Nephron progenitor cell (in vitro differentiated cells): Measurements from ENCODE around the gene CENPC.
"Not testable (repeated sequence)": the region's sequence is repeated elsewhere in the genome, so short reads cannot be mapped to it uniquely, and the experiment has no call there.

Source experiments
- DNase-seq: peaks from one replicate; pipeline ENCODE4 v3.0.0; 2021
- H3K27ac Mint-ChIP-seq: 2 replicates; pipeline ENCODE4 v1.8.0; 2021; ENCODE audit warnings: mild to moderate bottlenecking, moderate library complexity, mixed read lengths
- H3K27me3 Mint-ChIP-seq: 2 replicates; pipeline ENCODE4 v1.8.0; 2021; ENCODE audit warnings: mild to moderate bottlenecking, low read depth, mixed read lengths; ENCODE audit not compliant: poor library complexity
- H3K36me3 Mint-ChIP-seq: 2 replicates; pipeline ENCODE4 v1.8.0; 2021; ENCODE audit warnings: low read depth, mixed read lengths
- H3K4me1 Mint-ChIP-seq: 2 replicates; pipeline ENCODE4 v1.8.0; 2021; ENCODE audit warnings: mixed read lengths
- H3K4me3 Mint-ChIP-seq: 2 replicates; pipeline ENCODE4 v1.8.0; 2021; ENCODE audit warnings: mild to moderate bottlenecking, moderate library complexity, mixed read lengths
- H3K9me3 Mint-ChIP-seq: 2 replicates; pipeline ENCODE4 v1.8.0; 2021; ENCODE audit warnings: mild to moderate bottlenecking, moderate library complexity, mixed read lengths
- CTCF ChIP-seq: fragments of 200-600 bp; sonication (generic); IDR thresholded peaks from 2 replicates; pipeline ENCODE4 v1.5.0; 2021; ENCODE audit warnings: antibody characterized with exemption

CENPC gene

GRCh38 chr4:67448621-67449020 is 96.7 kb downstream of the CENPC start:
- H3K4me1 Mint-ChIP-seq, result no peaks in the 10 kb centered on the region
- H3K27ac Mint-ChIP-seq, result no peak overlapping the region
- no peaks in the 10 kb centered on the region for H3K27me3 Mint-ChIP-seq
- H3K9me3 Mint-ChIP-seq, result peaks cover 10% of the 10 kb centered on the region
- peaks cover 33% of the 10 kb centered on the region for H3K36me3 Mint-ChIP-seq
- DNase-seq, result no peak
- H3K4me3 Mint-ChIP-seq, result no peak overlapping the region
- no peak for TF ChIP-seq CTCF

GRCh38 chr4:67447873-67448272 is 97.4 kb downstream of the CENPC start:
- Mint-ChIP-seq H3K27ac (no peak overlapping the region), H3K36me3 (peaks cover 33% of the 10 kb centered on the region), H3K4me1 (no peaks in the 10 kb centered on the region), H3K9me3 (peaks cover 10% of the 10 kb centered on the region), H3K27me3 (no peaks in the 10 kb centered on the region), H3K4me3 (no peak overlapping the region)
- no peak for DNase-seq
- TF ChIP-seq CTCF, result no peak

GRCh38 chr4:67446811-67447210 is 98.5 kb downstream of the CENPC start:
- Mint-ChIP-seq H3K4me3 (no peak overlapping the region), H3K9me3 (peaks cover 10% of the 10 kb centered on the region), H3K36me3 (peaks cover 44% of the 10 kb centered on the region), H3K27me3 (no peaks in the 10 kb centered on the region), H3K4me1 (no peaks in the 10 kb centered on the region), H3K27ac (no peak overlapping the region)
- DNase-seq, result no peak
- TF ChIP-seq CTCF, result no peak

- not testable (repeated sequence) for DNase-seq, H3K27me3 Mint-ChIP-seq, H3K27ac Mint-ChIP-seq, H3K4me3 Mint-ChIP-seq, H3K4me1 Mint-ChIP-seq
- Mint-ChIP-seq H3K9me3 (peaks cover 14% of the 10 kb centered on the region), H3K36me3 (peaks cover 53% of the 10 kb centered on the region)
These were observed 99.4 kb downstream of the CENPC start for GRCh38 chr4:67445881-67446280.

- Mint-ChIP-seq H3K9me3 (peaks cover 6% of the 10 kb centered on the region), H3K4me1 (no peaks in the 10 kb centered on the region), H3K27me3 (no peaks in the 10 kb centered on the region), H3K4me3 (no peak overlapping the region), H3K27ac (no peak overlapping the region), H3K36me3 (peaks cover 51% of the 10 kb centered on the region)
- DNase-seq, result no peak
- TF ChIP-seq CTCF, result no peak
These were observed 106.3 kb downstream of the CENPC start for GRCh38 chr4:67438975-67439374.

GRCh38 chr4:67437974-67438713 is 107.2 kb downstream of the CENPC start:
- peaks cover 58% of the 10 kb centered on the region for H3K36me3 Mint-ChIP-seq
- DNase-seq, result no peak

More at GRCh38 chr4:67437974-67438713, 107.2 kb downstream of the CENPC start:
- H3K4me3 Mint-ChIP-seq, result no peak overlapping the region
- H3K27me3 Mint-ChIP-seq, result no peaks in the 10 kb centered on the region
- no peak overlapping the region for H3K27ac Mint-ChIP-seq
- peaks cover 6% of the 10 kb centered on the region for H3K9me3 Mint-ChIP-seq
- no peaks in the 10 kb centered on the region for H3K4me1 Mint-ChIP-seq
- no peak for TF ChIP-seq CTCF
